Neural progenitor cell (in vitro differentiated cells): ENCODE measurements around the gene DLX1. TPM values are rescaled to one million over a fixed set of nuclear protein-coding genes. Genes with fewer than 3 reads are reported as not detected.
A peak's percentile ranks its signal among the peaks of the same experiment; 100 is the strongest.

Source experiments
- DNase-seq: peaks from one replicate; pipeline ENCODE4 v3.0.0-alpha.2; 2016; ENCODE audit warnings: low spot score
- H2AFZ ChIP-seq: fragments of 200-600 bp; sonication (generic); replicated peaks from 2 replicates; pipeline ENCODE4 v1.6.1; 2016; ENCODE audit warnings: antibody characterized with exemption
- H3F3A ChIP-seq: fragments of 200-600 bp; sonication (generic); 2 replicates; pipeline ENCODE4 v1.6.1; 2016; ENCODE audit warnings: antibody characterized with exemption, low read depth
- H3K27ac ChIP-seq: fragments of 200-600 bp; sonication (generic); 2 replicates; pipeline ENCODE4 v1.5.1; 2016; ENCODE audit warnings: mild to moderate bottlenecking
- H3K27me3 ChIP-seq: fragments of 200-600 bp; sonication (generic); 2 replicates; pipeline ENCODE4 v1.6.1; 2016; ENCODE audit warnings: mild to moderate bottlenecking, moderate library complexity
- H3K36me3 ChIP-seq: fragments of 200-600 bp; sonication (generic); 2 replicates; pipeline ENCODE4 v1.5.1; 2016
- H3K4me1 ChIP-seq: fragments of 200-600 bp; sonication (generic); 2 replicates; pipeline ENCODE4 v1.6.1; 2016; ENCODE audit warnings: mixed run types
- H3K4me2 ChIP-seq: fragments of 200-600 bp; sonication (generic); 2 replicates; pipeline ENCODE4 v1.6.1; 2016
- H3K4me3 ChIP-seq: fragments of 200-600 bp; sonication (generic); 2 replicates; pipeline ENCODE4 v1.5.1; 2016
- H3K79me2 ChIP-seq: fragments of 200-600 bp; sonication (generic); 2 replicates; pipeline ENCODE4 v1.6.1; 2016; ENCODE audit warnings: low read depth
- H3K9ac ChIP-seq: fragments of 200-600 bp; sonication (generic); 2 replicates; pipeline ENCODE4 v1.6.1; 2016
- H3K9me3 ChIP-seq: fragments of 200-600 bp; sonication (generic); 2 replicates; pipeline ENCODE4 v1.5.1; 2016; ENCODE audit warnings: low read depth
- H4K20me1 ChIP-seq: fragments of 200-600 bp; sonication (generic); 2 replicates; pipeline ENCODE4 v1.6.1; 2016; ENCODE audit warnings: low read depth
- H3K27ac Mint-ChIP-seq: 3 replicates; pipeline ENCODE4 v1.8.0; 2021; ENCODE audit warnings: mixed read lengths
- H3K27me3 Mint-ChIP-seq: 2 replicates; pipeline ENCODE4 v1.8.0; 2022; ENCODE audit warnings: low read depth, mild to moderate bottlenecking, inconsistent platforms, moderate library complexity, mixed read lengths; ENCODE audit not compliant: insufficient read depth
- H3K36me3 Mint-ChIP-seq: 3 replicates; pipeline ENCODE4 v1.8.0; 2021; ENCODE audit warnings: mixed read lengths
- H3K4me1 Mint-ChIP-seq: 3 replicates; pipeline ENCODE4 v1.8.0; 2021; ENCODE audit warnings: mixed read lengths
- H3K4me3 Mint-ChIP-seq: 3 replicates; pipeline ENCODE4 v1.8.0; 2021; ENCODE audit warnings: mild to moderate bottlenecking, moderate library complexity, mixed read lengths
- H3K9me3 Mint-ChIP-seq: 3 replicates; pipeline ENCODE4 v1.8.0; 2020; ENCODE audit warnings: mixed read lengths
- CTCF ChIP-seq: fragments of 200-600 bp; sonication (generic); IDR thresholded peaks from 2 replicates; pipeline ENCODE4 v1.5.1; 2017; ENCODE audit warnings: antibody characterized with exemption, mild to moderate bottlenecking
- EZH2 ChIP-seq: fragments of 200-600 bp; sonication (generic); IDR thresholded peaks from 2 replicates; pipeline ENCODE4 v1.6.1; 2017; ENCODE audit warnings: antibody characterized with exemption, mild to moderate bottlenecking, moderate library complexity
- EZH2phosphoT487 ChIP-seq: fragments of 200-600 bp; sonication (generic); IDR thresholded peaks from 2 replicates; pipeline ENCODE4 v1.6.1; 2017; ENCODE audit warnings: antibody characterized with exemption
- total RNA-seq: library from RNA; depleted of rRNA; stranded (reverse); fragments of >200 nt; gene quantifications from 2 replicates; pipeline ENCODE4 v1.2.3, GENCODE V29; 2015; ENCODE audit warnings: low replicate concordance

DLX1 gene
- total RNA-seq, 1 donor from 2014 or later = not detected

- TF ChIP-seq EZH2 (no peak), CTCF (peak; percentile 40), EZH2phosphoT487 (peak; percentile 29)
- no peak overlapping the region for H3K27ac Mint-ChIP-seq
- no peak overlapping the region for H3K9ac ChIP-seq
Observed at GRCh38 chr2:172086241-172087206, 1.2 kb downstream of the DLX1 start.

GRCh38 chr2:172087207-172087779, 2.0 kb downstream of the DLX1 start:
- no peak for DNase-seq
- Histone ChIP-seq H3F3A (peaks cover 61% of the 10 kb centered on the region), H3K27me3 (peaks cover 100% of the 10 kb centered on the region), H3K4me1 (peaks cover 37% of the 10 kb centered on the region), H3K9me3 (no peaks in the 10 kb centered on the region), H3K4me3 (peak overlapping the region; percentile 22), H3K9ac (no peak overlapping the region), H3K79me2 (no peaks in the 10 kb centered on the region), H3K27ac (no peak overlapping the region), H3K4me2 (peak overlapping the region; percentile 84), H2AFZ (no peak overlapping the region), H4K20me1 (peaks cover 95% of the 10 kb centered on the region), H3K36me3 (no peaks in the 10 kb centered on the region)
- Mint-ChIP-seq H3K27me3 (peaks cover 96% of the 10 kb centered on the region), H3K4me3 (peak overlapping the region; percentile 86), H3K4me1 (peaks cover 43% of the 10 kb centered on the region), H3K27ac (no peak overlapping the region), H3K9me3 (peaks cover 2% of the 10 kb centered on the region), H3K36me3 (no peaks in the 10 kb centered on the region)
- TF ChIP-seq CTCF (no peak), EZH2 (no peak), EZH2phosphoT487 (peak; percentile 2)

More at GRCh38 chr2:172086241-172087206, 1.2 kb downstream of the DLX1 start:
- Mint-ChIP-seq H3K27me3 (peaks cover 96% of the 10 kb centered on the region), H3K9me3 (peaks cover 3% of the 10 kb centered on the region), H3K4me1 (peaks cover 50% of the 10 kb centered on the region), H3K4me3 (peak overlapping the region; percentile 86), H3K36me3 (no peaks in the 10 kb centered on the region)
- DNase-seq = peak; percentile 94
- H3K27me3 ChIP-seq = peaks cover 100% of the 10 kb centered on the region
- peaks cover 60% of the 10 kb centered on the region for H3F3A ChIP-seq
- no peak overlapping the region for H2AFZ ChIP-seq
- H3K4me3 ChIP-seq = peak overlapping the region; percentile 22
- no peak overlapping the region for H3K27ac ChIP-seq
- H3K36me3 ChIP-seq = no peaks in the 10 kb centered on the region
- H3K79me2 ChIP-seq = no peaks in the 10 kb centered on the region
- peak overlapping the region; percentile 84 for H3K4me2 ChIP-seq
- H4K20me1 ChIP-seq = peaks cover 95% of the 10 kb centered on the region
- H3K4me1 ChIP-seq = peaks cover 37% of the 10 kb centered on the region
- H3K9me3 ChIP-seq = no peaks in the 10 kb centered on the region

GRCh38 chr2:172087780-172088244, 2.5 kb downstream of the DLX1 start:
- H3K36me3 ChIP-seq = no peaks in the 10 kb centered on the region
- H3K27me3 ChIP-seq = peaks cover 100% of the 10 kb centered on the region
- no peaks in the 10 kb centered on the region for H3K36me3 Mint-ChIP-seq
- H2AFZ ChIP-seq = no peak overlapping the region
- no peak overlapping the region for H3K9ac ChIP-seq
- TF ChIP-seq EZH2 = no peak
- no peak for TF ChIP-seq CTCF
- TF ChIP-seq EZH2phosphoT487 = no peak
- H3K4me3 ChIP-seq = peak overlapping the region; percentile 22
- peaks cover 41% of the 10 kb centered on the region for H3K4me1 Mint-ChIP-seq
- peak overlapping the region; percentile 86 for H3K4me3 Mint-ChIP-seq
- no peaks in the 10 kb centered on the region for H3K9me3 ChIP-seq
- H3K27ac Mint-ChIP-seq = no peak overlapping the region
- no peak overlapping the region for H3K27ac ChIP-seq
- H3K79me2 ChIP-seq = no peaks in the 10 kb centered on the region
- peak overlapping the region; percentile 84 for H3K4me2 ChIP-seq
- peaks cover 95% of the 10 kb centered on the region for H4K20me1 ChIP-seq
- H3F3A ChIP-seq = peaks cover 66% of the 10 kb centered on the region
- peak; percentile 66 for DNase-seq
- no peaks in the 10 kb centered on the region for H3K9me3 Mint-ChIP-seq
- H3K4me1 ChIP-seq = peaks cover 37% of the 10 kb centered on the region
- H3K27me3 Mint-ChIP-seq = peaks cover 96% of the 10 kb centered on the region
